ENCODE data around the gene LGR6. TPM values are rescaled to one million over a fixed set of nuclear protein-coding genes. Genes with fewer than 3 reads are reported as not detected.
"Not testable (repeated sequence)": the region's sequence is repeated elsewhere in the genome, so short reads cannot be mapped to it uniquely, and the experiment has no call there.

Gene LGR6
- total and polyA plus RNA-seq, 5 experiments from 2014 or later, result 0.25 to 6.2 (median 0.47) TPM; not detected in 2

DNA sequence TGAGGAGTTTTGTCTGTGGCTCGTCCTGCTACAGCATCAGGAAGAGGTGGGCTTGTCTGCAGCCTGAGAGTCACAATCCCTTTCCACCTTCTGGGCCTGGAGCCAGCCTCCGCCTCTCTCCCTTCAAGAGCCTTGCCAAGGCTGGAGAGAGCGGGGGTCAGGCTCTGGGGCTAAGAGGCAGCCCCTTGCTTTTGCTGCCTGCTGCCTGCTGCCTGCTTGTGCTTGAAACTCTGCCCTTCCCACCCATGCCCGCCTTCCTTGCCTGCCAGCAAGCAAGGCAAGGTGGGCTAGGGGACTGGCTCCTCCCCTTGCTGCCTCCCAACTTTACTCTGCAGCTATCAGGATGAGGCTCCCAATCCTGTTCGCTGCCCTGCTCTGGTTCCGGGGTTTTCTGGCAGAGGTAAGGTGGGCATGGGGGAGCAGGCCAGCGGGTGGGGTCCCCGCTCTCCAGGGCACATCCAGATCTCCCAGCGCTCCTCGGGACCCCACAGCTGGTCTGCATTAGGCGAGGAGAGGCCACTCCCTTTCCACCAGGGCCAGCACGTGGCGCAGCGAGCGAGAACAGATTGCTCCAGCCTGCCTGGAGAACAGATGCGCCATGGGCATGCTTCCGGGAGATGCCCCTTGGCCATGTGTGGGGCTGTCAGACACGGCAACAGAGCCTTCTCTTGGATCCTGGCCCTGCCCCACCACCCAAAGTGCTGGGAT, 25.7 kb upstream of the LGR6 start:
- no peak for ATAC-seq
- DNase-seq, result no peak
- no peaks in the 10 kb centered on the region for H3K36me3 Mint-ChIP-seq
- POLR2A ChIA-PET, result no interaction called here
- peak overlapping the region in 1 of 10 donors; percentile 37 for H3K27ac Mint-ChIP-seq
- H3K9me3 Mint-ChIP-seq, result no peaks in the 10 kb centered on the region
- H3K27me3 Mint-ChIP-seq, result no peaks in the 10 kb centered on the region
- peaks cover 17 to 44% (median 40%) of the 10 kb centered on the region in 4 donors for H3K4me1 Mint-ChIP-seq
- H3K4me3 Mint-ChIP-seq, result no peak overlapping the region

DNA sequence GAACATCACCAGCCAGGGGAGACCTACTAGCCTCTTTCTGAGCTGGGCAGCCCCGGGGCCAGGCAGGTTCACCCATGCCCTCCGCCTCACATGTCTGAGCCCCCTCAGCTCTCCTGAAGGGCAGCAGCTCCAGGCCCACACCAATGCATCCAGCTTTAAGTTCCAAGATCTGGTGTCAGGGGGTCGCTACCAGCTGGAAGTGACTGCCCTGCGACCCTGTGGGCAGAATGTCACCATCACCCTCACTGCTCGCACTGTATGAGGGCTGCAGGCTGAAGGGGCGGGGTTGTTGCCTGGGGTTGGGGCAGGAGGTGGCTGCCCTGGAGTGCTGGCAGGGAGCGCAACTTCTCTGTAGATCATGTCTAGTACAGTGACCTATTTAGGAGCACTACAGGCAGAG, 24.7 kb upstream of the LGR6 start:
- Mint-ChIP-seq H3K27ac (peak overlapping the region in 1 of 10 donors; percentile 27), H3K36me3 (no peaks in the 10 kb centered on the region), H3K27me3 (no peaks in the 10 kb centered on the region), H3K4me1 (peaks cover 13 to 35% (median 30%) of the 10 kb centered on the region in 4 donors), H3K9me3 (no peaks in the 10 kb centered on the region), H3K4me3 (no peak overlapping the region)
- DNase-seq, result no peak
- POLR2A ChIA-PET, result no interaction called here
- no peak for ATAC-seq

DNA sequence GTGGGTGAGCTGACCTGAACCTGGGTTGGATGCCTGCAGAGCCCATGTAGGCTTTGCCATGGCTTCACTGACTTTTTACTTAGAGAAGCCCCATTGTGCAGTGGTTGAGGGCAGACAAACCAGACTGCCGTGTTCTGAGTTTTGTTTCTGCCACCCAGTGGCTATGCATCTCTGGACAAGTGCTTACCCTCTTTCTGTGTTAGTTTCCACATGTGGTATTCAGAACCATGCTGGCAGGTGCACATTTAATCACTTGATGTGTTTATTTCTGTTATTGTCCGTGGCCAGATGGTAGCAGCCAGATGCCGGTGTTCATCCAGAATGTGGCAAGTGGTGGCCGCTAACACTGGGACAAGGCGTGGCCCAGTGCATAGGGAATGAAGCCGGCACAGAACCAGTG, 22.9 kb upstream of the LGR6 start:
- Mint-ChIP-seq H3K27ac (peak overlapping the region in 1 of 10 donors; percentile 13), H3K9me3 (no peaks in the 10 kb centered on the region), H3K36me3 (no peaks in the 10 kb centered on the region), H3K4me1 (peaks cover 4 to 17% (median 12%) of the 10 kb centered on the region in 4 donors), H3K4me3 (no peak overlapping the region), H3K27me3 (no peaks in the 10 kb centered on the region)
- DNase-seq (no peak), ATAC-seq (peak; percentile 44 to 57)
- POLR2A ChIA-PET, result no interaction called here

DNA sequence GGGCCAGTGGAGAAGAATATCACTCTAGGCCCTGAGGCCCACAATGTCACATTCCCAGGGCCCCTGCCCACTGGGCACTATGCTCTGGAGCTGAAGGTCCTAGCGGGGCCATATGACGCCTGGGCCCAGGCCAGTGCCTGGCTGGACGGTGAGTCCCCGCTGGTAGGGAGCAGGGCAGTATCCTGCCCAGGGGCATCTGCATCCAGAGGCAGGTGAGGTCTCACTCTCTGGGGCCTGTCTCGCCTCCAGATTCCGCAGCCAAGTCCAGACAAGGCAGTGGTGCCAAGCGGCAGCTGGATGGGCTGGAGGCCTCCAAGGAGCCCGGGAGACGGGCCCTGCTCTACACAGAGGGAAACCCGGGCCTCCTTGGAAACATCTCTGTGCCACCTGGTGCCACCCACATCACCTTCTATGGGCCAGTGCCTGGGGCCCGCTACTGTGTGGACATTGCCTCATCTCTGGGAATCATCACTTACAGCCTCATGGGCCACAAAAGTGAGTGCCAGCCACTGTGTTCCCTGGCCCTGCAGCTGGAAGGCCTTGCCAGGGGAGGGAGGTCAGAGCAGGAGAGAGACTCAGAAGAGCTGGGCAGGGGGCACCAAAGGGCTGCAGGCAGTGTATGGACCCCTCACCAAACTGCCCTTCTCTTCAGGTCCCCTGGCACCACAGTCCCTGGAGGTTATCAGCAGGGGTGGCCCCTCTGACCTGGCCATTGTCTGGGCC, 22.1 kb upstream of the LGR6 start:
- ATAC-seq, result no peak
- POLR2A ChIA-PET, result interaction anchor here (1.2 kb wide), 1 partner anchor 10 kb away, joined by 5 read pairs; no protein-coding TSS in a partner anchor
- no peaks in the 10 kb centered on the region for H3K36me3 Mint-ChIP-seq
- no peak for DNase-seq
- H3K4me1 Mint-ChIP-seq, result peaks cover 4 to 11% (median 7%) of the 10 kb centered on the region in 4 donors
- H3K4me3 Mint-ChIP-seq, result no peak overlapping the region
- H3K27ac Mint-ChIP-seq, result no peak overlapping the region
- no peaks in the 10 kb centered on the region for H3K27me3 Mint-ChIP-seq
- H3K9me3 Mint-ChIP-seq, result no peaks in the 10 kb centered on the region

GRCh38 chr1:202172015-202172355, 21.6 kb upstream of the LGR6 start:
- no peak overlapping the region for H3K4me3 Mint-ChIP-seq
- POLR2A ChIA-PET, result interaction anchor here (1.2 kb wide), 1 partner anchor 10 kb away, joined by 5 read pairs; no protein-coding TSS in a partner anchor
- H3K9me3 Mint-ChIP-seq, result no peaks in the 10 kb centered on the region
- H3K27me3 Mint-ChIP-seq, result no peaks in the 10 kb centered on the region
- peaks cover 0 to 7% (median 5%) of the 10 kb centered on the region in 4 donors for H3K4me1 Mint-ChIP-seq
- ATAC-seq (no peak), DNase-seq (no peak)
- no peak overlapping the region for H3K27ac Mint-ChIP-seq
- H3K36me3 Mint-ChIP-seq, result no peaks in the 10 kb centered on the region

GRCh38 chr1:202173993-202174392, 19.6 kb upstream of the LGR6 start:
- H3K36me3 Mint-ChIP-seq, result no peaks in the 10 kb centered on the region
- no peak for DNase-seq
- no peak for ATAC-seq

GRCh38 chr1:202176949-202177927, 16.4 kb upstream of the LGR6 start:
- POLR2A ChIA-PET, result interaction anchor here (0.7 kb wide), 1 partner anchor 291 kb away, joined by 3 read pairs; no protein-coding TSS in a partner anchor
- no peak for ATAC-seq

More at GRCh38 chr1:202173993-202174392, 19.6 kb upstream of the LGR6 start:
- no peaks in the 10 kb centered on the region for H3K27me3 Mint-ChIP-seq
- peaks cover 0 to 7% (median 4%) of the 10 kb centered on the region in 4 donors for H3K4me1 Mint-ChIP-seq
- H3K4me3 Mint-ChIP-seq, result no peak overlapping the region
- peak overlapping the region in 2 of 10 donors; percentile 19 to 72 for H3K27ac Mint-ChIP-seq
- POLR2A ChIA-PET, result no interaction called here
- no peaks in the 10 kb centered on the region for H3K9me3 Mint-ChIP-seq

GRCh38 chr1:202179828-202180750, 13.5 kb upstream of the LGR6 start:
- peaks cover 8 to 17% (median 14%) of the 10 kb centered on the region in 4 donors for H3K4me1 Mint-ChIP-seq
- ATAC-seq (no peak), DNase-seq (no peak)
- H3K27ac Mint-ChIP-seq, result peak overlapping the region in 1 of 10 donors; percentile 22
- no peak overlapping the region for H3K4me3 Mint-ChIP-seq
- peaks cover 0 to 7% (median 0%) of the 10 kb centered on the region in 5 donors for H3K27me3 Mint-ChIP-seq
- no peaks in the 10 kb centered on the region for H3K36me3 Mint-ChIP-seq
- H3K9me3 Mint-ChIP-seq, result no peaks in the 10 kb centered on the region
- POLR2A ChIA-PET, result no interaction called here

More at GRCh38 chr1:202176949-202177927, 16.4 kb upstream of the LGR6 start:
- no peaks in the 10 kb centered on the region for H3K27me3 Mint-ChIP-seq
- no peaks in the 10 kb centered on the region for H3K36me3 Mint-ChIP-seq
- no peaks in the 10 kb centered on the region for H3K9me3 Mint-ChIP-seq
- no peak for DNase-seq
- H3K4me3 Mint-ChIP-seq, result no peak overlapping the region
- H3K4me1 Mint-ChIP-seq, result peaks cover 0 to 2% (median 0%) of the 10 kb centered on the region in 4 donors
- peak overlapping the region in 1 of 10 donors; percentile 74 for H3K27ac Mint-ChIP-seq

GRCh38 chr1:202180751-202181139, 12.9 kb upstream of the LGR6 start:
- POLR2A ChIA-PET, H3K4me3 Mint-ChIP-seq, DNase-seq: not testable (repeated sequence)

DNA sequence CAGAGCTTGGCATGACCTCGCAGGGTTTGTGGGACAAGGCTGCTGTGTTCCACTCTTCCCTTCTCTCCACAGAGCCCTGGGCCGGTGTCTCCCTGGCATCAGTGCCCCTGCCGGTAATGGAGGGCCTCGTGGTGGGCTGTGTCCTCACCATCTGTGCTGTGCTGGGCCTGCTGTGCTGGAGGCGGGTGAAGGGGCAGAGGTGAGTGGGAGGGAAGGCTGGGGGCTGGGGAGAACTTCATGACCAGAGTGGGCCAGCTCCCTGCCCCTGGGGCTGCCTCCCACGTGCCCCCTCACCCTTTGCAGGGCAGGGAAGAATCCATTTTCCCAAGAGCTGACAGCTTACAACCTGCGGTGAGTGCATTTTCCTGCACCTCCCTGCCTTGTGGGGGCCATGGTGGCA, 12.0 kb upstream of the LGR6 start:
- Mint-ChIP-seq H3K36me3 (no peaks in the 10 kb centered on the region), H3K4me3 (no peak overlapping the region), H3K27me3 (peaks cover 0 to 16% (median 0%) of the 10 kb centered on the region in 5 donors), H3K4me1 (peaks cover 8 to 17% (median 14%) of the 10 kb centered on the region in 4 donors), H3K9me3 (no peaks in the 10 kb centered on the region), H3K27ac (peak overlapping the region in 1 of 10 donors; percentile 33)
- POLR2A ChIA-PET, result interaction anchor here (0.6 kb wide), 1 partner anchor 8 kb away, joined by 3 read pairs; no protein-coding TSS in a partner anchor
- ATAC-seq (no peak), DNase-seq (no peak)

More at GRCh38 chr1:202180751-202181139, 12.9 kb upstream of the LGR6 start:
- peaks cover 0 to 14% (median 0%) of the 10 kb centered on the region in 5 donors for H3K27me3 Mint-ChIP-seq
- peaks cover 8 to 17% (median 14%) of the 10 kb centered on the region in 4 donors for H3K4me1 Mint-ChIP-seq
- ATAC-seq, H3K36me3 Mint-ChIP-seq, H3K9me3 Mint-ChIP-seq: not testable (repeated sequence)
- H3K27ac Mint-ChIP-seq, result peak overlapping the region in 1 of 10 donors; percentile 75

DNA sequence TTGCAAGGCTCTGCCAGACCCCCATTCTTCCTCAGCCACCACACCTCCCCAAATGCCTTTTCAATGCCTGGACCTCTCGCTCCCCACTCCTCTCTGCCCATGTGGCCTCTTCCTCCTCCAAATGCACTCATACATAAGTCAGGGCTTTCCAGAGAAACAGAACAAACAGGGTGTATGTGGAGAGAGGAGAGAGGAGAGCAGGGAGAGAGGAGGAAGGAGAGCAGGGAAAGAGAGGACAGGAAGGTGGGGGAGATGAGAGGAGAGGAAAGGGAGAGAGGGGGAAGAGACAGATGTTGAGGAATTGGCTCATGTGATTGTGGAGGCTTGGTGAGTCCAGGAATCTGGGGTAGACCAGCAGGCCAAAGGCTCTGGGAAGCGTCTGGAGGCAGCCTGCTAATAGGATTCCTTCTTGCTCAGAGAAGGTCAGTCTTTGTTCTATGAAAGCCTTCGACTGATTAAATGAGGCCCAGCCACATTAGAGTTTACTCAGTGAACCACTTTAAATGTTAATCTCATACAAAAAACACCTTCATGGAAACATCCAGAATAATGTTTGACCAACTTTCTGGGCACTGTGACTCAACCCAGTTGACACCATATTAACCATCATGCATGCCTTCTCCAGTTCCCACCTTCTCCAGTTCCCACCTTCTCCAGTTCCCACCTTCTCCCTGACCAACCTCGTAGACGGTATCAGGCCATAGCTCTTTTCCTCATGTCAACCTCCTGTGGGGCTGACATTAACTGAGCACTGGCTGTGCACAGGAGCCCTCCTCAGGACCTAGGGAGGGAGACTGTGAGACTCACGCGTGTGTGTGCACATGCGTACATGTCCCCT, 11.3 kb upstream of the LGR6 start:
- Mint-ChIP-seq H3K4me3 (no peak overlapping the region), H3K36me3 (no peaks in the 10 kb centered on the region), H3K27me3 (peaks cover 0 to 16% (median 0%) of the 10 kb centered on the region in 5 donors), H3K9me3 (no peaks in the 10 kb centered on the region), H3K4me1 (peaks cover 8 to 17% (median 14%) of the 10 kb centered on the region in 4 donors), H3K27ac (peak overlapping the region in 2 of 10 donors; percentile 4 to 33)
- no peak for ATAC-seq
- no peak for DNase-seq
- POLR2A ChIA-PET, result interaction anchor here (0.6 kb wide), 1 partner anchor 9 kb away, joined by 3 read pairs; no protein-coding TSS in a partner anchor
